NT2/D1 (cell line): ENCODE measurements around the gene ABHD1.

Experiments
- DNase-seq: peaks from one replicate; pipeline ENCODE4 v3.0.0-alpha.2; 2011; ENCODE audit warnings: low read depth, low spot score
- H3K27me3 ChIP-seq: 2 replicates; pipeline ENCODE4 v1.6.0; 2011; ENCODE audit warnings: mild to moderate bottlenecking; ENCODE audit not compliant: insufficient read length, insufficient read depth
- H3K36me3 ChIP-seq: 2 replicates; pipeline ENCODE4 v1.6.1; 2011; ENCODE audit warnings: mild to moderate bottlenecking, low read length, mixed read lengths; ENCODE audit not compliant: insufficient read depth, insufficient read length
- H3K4me1 ChIP-seq: 2 replicates; pipeline ENCODE4 v1.5.1; 2011; ENCODE audit not compliant: insufficient read depth, insufficient read length
- H3K4me3 ChIP-seq: 2 replicates; pipeline ENCODE4 v1.5.1; 2011; ENCODE audit warnings: low read depth; ENCODE audit not compliant: insufficient read length
- H3K9ac ChIP-seq: 2 replicates; pipeline ENCODE4 v1.6.0; 2011; ENCODE audit warnings: low read depth; ENCODE audit not compliant: insufficient read length
- H3K9me3 ChIP-seq: 2 replicates; pipeline ENCODE4 v1.5.1; 2011; ENCODE audit warnings: mild to moderate bottlenecking, low read length; ENCODE audit not compliant: insufficient read depth
- SUZ12 ChIP-seq: IDR thresholded peaks from 2 replicates; pipeline ENCODE4 v1.6.1; 2011; ENCODE audit not compliant: insufficient read length, insufficient read depth; ENCODE audit errors: extremely low read depth
- YY1 ChIP-seq: IDR thresholded peaks from 2 replicates; pipeline ENCODE4 v1.6.1; 2011; ENCODE audit not compliant: insufficient read length, insufficient read depth
- ZNF274 ChIP-seq: IDR thresholded peaks from 2 replicates; pipeline ENCODE4 v1.6.1; 2011; ENCODE audit warnings: mild to moderate bottlenecking, low read depth, low read length

Gene ABHD1

GRCh38 chr2:27088634-27089033, 35.0 kb upstream of the ABHD1 start:
- Histone ChIP-seq H3K4me3 (no peak overlapping the region), H3K27me3 (peaks cover 11% of the 10 kb centered on the region), H3K4me1 (peaks cover 12% of the 10 kb centered on the region), H3K9ac (no peak overlapping the region), H3K36me3 (no peaks in the 10 kb centered on the region), H3K9me3 (no peaks in the 10 kb centered on the region)
- DNase-seq: no peak
- TF ChIP-seq YY1: no peak
- no peak for TF ChIP-seq SUZ12
- TF ChIP-seq ZNF274: no peak

DNA sequence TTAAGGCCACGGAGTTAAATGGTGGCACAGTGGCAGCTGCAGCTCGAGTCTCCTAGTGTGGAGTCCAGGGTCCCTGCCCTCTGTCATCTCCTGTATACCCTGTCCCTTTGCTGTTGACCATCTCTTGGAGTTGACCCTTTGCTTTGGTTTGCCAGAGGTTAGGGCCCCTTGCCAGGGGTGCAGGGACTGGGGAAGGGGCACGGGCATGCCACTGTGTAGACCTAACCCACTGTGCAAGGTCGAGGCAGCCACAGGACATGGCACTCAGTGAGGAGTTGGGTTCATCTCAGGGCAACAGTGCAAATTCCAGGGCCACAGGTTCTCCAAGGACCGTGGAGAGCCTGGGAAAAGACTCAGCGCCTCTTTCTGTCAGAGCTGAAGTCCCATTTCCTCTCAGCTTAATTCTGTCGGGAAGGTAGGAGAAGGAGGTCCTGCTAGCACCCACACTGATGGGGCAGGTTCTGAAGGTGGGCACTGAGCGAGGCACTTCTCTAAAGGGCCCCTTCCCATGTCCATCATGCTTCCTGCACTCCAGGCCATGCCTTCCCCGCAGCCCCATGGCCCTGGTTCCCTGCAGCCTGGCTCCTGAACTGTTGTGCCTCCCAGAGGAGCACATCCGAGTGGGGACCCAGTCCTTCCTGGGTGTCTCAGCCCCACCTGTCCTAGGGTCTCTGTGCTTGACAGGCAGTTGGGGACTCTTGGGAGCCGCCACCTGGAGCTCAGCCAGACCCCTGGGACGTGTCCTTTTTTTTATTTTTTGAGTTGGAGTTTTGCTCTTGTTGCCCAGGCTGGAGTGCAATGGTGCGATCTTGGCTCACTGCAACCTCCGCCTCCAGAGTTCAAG, 34.3 kb upstream of the ABHD1 start:
- Histone ChIP-seq H3K4me1 (peaks cover 12% of the 10 kb centered on the region), H3K9me3 (no peaks in the 10 kb centered on the region), H3K27me3 (peaks cover 11% of the 10 kb centered on the region), H3K4me3 (no peak overlapping the region), H3K36me3 (no peaks in the 10 kb centered on the region), H3K9ac (no peak overlapping the region)
- TF ChIP-seq YY1 (no peak), SUZ12 (no peak), ZNF274 (no peak)
- DNase-seq: no peak

DNA sequence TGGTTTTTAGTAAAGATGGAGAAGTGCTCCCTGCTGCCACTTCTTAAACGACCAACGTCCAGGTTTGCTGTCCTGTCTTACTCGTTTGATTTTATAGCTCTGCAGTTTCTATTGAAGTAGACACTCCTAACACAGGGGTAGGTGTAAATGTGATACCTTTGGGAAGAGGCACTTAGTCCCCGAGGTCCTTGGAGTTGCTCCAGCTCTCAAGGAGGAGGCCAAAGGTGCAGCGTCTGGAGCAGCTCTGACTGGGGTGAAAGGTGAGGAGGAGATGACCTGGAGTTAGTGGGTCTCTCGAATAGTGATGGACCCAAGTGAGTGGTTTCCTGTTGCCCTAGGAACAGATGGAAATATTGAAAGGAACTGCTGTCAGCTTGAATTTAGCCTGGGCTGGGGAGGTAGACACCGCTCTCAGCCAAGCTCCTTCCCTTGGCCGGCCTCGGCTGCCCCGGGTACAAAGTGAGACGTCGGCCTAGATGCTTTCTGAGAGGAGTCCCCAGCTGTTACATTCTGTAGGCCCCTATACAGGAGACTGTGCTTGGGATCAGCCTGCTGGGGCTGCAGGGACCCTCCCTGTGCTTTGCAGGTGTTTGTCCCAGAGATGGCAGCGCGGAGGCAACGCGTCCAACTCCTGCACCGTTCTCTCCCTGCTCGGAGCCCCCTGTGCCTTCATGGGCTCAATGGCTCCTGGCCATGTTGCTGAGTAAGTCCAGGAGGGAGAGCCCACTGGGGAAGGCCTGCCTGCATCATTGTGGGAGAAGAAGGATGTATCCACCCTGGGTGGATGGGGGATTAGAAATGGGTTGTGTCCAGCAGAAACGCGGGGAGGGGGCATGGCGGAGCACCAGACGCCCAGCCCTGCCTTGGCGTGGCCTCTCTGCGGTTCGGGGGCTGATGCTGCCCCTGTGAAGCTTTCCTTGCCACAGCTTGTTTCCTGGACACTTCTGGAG, 31.6 kb upstream of the ABHD1 start:
- no peak for TF ChIP-seq ZNF274
- TF ChIP-seq SUZ12: no peak
- TF ChIP-seq YY1: no peak
- Histone ChIP-seq H3K9ac (no peak overlapping the region), H3K4me3 (no peak overlapping the region), H3K4me1 (peaks cover 11% of the 10 kb centered on the region), H3K9me3 (no peaks in the 10 kb centered on the region), H3K27me3 (peaks cover 8% of the 10 kb centered on the region), H3K36me3 (no peaks in the 10 kb centered on the region)
- DNase-seq: no peak

- Histone ChIP-seq H3K9me3 (no peaks in the 10 kb centered on the region), H3K36me3 (no peaks in the 10 kb centered on the region), H3K4me3 (no peak overlapping the region), H3K4me1 (peaks cover 9% of the 10 kb centered on the region), H3K9ac (no peak overlapping the region), H3K27me3 (no peaks in the 10 kb centered on the region)
- DNase-seq: no peak
- TF ChIP-seq SUZ12 (no peak), YY1 (no peak), ZNF274 (no peak)
Measured at GRCh38 chr2:27092696-27093429, 30.8 kb upstream of the ABHD1 start.

DNA sequence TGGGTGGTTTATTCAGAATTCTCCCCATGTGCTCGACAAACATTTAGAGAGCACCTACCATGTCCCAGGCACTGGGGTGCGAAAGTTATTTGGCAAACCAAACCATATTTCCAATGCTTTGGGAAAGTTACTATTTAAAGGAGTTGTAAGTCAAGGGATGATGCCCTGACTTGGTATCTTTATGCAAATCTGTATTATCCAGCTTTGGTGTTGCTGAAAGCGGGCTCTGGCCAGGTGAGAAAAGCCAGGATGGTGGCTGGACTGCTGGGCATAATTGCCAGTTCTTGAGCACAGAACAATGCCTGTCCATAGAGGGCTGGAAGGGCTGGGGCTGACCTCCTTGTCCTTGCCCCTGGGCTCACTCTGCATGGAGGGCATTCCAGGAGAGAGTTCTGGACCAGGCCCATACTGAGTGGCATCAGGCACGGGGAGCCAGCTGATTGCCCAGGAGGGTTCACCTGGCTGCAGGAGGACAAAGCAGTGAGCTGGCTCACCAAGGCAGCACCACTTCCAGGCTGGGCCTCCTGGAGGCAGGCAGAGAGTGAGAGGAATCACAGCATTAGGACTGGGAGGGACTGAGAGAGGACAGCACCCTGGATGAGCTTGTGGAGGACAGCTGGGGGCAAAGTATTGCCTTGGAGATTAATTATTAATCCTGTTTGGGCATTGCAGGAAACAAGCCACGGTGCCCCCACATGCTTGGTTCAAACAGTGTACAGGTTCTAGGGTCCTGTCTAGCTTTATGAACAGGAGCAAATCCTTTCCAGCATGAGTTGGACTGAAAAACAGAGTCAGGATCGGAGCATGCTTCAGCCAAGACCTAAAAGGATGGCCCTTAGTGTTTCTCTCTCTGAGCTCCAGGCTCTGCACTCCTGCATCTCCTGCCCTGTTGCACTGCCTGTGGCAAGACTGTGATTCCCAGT, 29.9 kb upstream of the ABHD1 start:
- Histone ChIP-seq H3K4me1 (peaks cover 9% of the 10 kb centered on the region), H3K4me3 (no peak overlapping the region), H3K36me3 (no peaks in the 10 kb centered on the region), H3K9ac (no peak overlapping the region), H3K9me3 (no peaks in the 10 kb centered on the region), H3K27me3 (no peaks in the 10 kb centered on the region)
- TF ChIP-seq ZNF274: no peak
- no peak for TF ChIP-seq YY1
- DNase-seq: no peak

GRCh38 chr2:27094353-27094984, 29.1 kb upstream of the ABHD1 start:
- Histone ChIP-seq H3K36me3 (no peaks in the 10 kb centered on the region), H3K27me3 (no peaks in the 10 kb centered on the region), H3K4me1 (peaks cover 9% of the 10 kb centered on the region), H3K4me3 (no peak overlapping the region), H3K9ac (no peak overlapping the region), H3K9me3 (no peaks in the 10 kb centered on the region)
- TF ChIP-seq YY1 (no peak), ZNF274 (no peak)
- no peak for DNase-seq
